CD4-positive, CD25-positive, alpha-beta regulatory T cell (primary cell): ENCODE measurements around the gene CCDC93. TPM values are rescaled to one million over a fixed set of nuclear protein-coding genes. Genes with fewer than 3 reads are reported as not detected.
A peak's percentile ranks its signal among the peaks of the same experiment; 100 is the strongest.

Source experiments
- ATAC-seq, 2 donors: fragments of 150-1000 bp; cut with Tn5 transposase; one replicate each; pipeline ENCODE4 v1.10.0; 2021; ENCODE audit warnings: low read depth in 2 of 2, moderate number of reproducible peaks in 2 of 2, moderate library complexity in 1 of 2
- DNase-seq, 3 donors: peaks; one replicate each; pipeline versions ENCODE4 v3.0.0 to v3.0.0-alpha.2; 2012 to 2022; ENCODE audit warnings: mixed read lengths in 1 of 3
- H3K27ac ChIP-seq: one replicate; pipeline ENCODE4 v1.7.0; 2013; ENCODE audit warnings: mild to moderate bottlenecking, low read length; ENCODE audit not compliant: insufficient read depth, poor library complexity, severe bottlenecking
- H3K27me3 ChIP-seq: one replicate; pipeline ENCODE4 v1.7.0; 2013; ENCODE audit warnings: low read length; ENCODE audit not compliant: control insufficient read depth, insufficient read depth
- H3K36me3 ChIP-seq: one replicate; pipeline ENCODE4 v1.7.0; 2013; ENCODE audit warnings: mild to moderate bottlenecking, low read length, moderate library complexity; ENCODE audit not compliant: control insufficient read depth, insufficient read depth
- H3K4me1 ChIP-seq: 2 replicates; pipeline ENCODE4 v1.7.0; 2013; ENCODE audit warnings: mild to moderate bottlenecking, low read length; ENCODE audit not compliant: insufficient read depth, control insufficient read depth, poor library complexity, severe bottlenecking
- H3K4me3 ChIP-seq: one replicate; pipeline ENCODE4 v1.7.0; 2013; ENCODE audit warnings: low read depth, mild to moderate bottlenecking, low read length, moderate library complexity
- H3K9me3 ChIP-seq, 2 experiments: 1 replicate in 1 of 2; 2 replicates in 1 of 2; pipeline ENCODE4 v1.7.0; 2013; ENCODE audit warnings: low read length in 2 of 2, mild to moderate bottlenecking in 1 of 2, moderate library complexity in 1 of 2; ENCODE audit not compliant: control insufficient read depth in 2 of 2
- H3K27ac Mint-ChIP-seq, 3 donors: one replicate each; pipeline ENCODE4 v1.8.0; 2020 to 2022; ENCODE audit warnings: mild to moderate bottlenecking in 3 of 3, mixed read lengths in 3 of 3, moderate library complexity in 2 of 3
- H3K27me3 Mint-ChIP-seq: one replicate; pipeline ENCODE4 v1.8.0; 2022; ENCODE audit warnings: mild to moderate bottlenecking, mixed read lengths
- H3K36me3 Mint-ChIP-seq: one replicate; pipeline ENCODE4 v1.8.0; 2020; ENCODE audit warnings: mixed read lengths
- H3K4me1 Mint-ChIP-seq, 4 donors: one replicate each; pipeline ENCODE4 v1.8.0; 2020 to 2022; ENCODE audit warnings: mixed read lengths in 4 of 4, mild to moderate bottlenecking in 1 of 4
- H3K4me3 Mint-ChIP-seq, 4 donors: one replicate each; pipeline ENCODE4 v1.8.0; 2020 to 2022; ENCODE audit warnings: mild to moderate bottlenecking in 4 of 4, mixed read lengths in 4 of 4, moderate library complexity in 3 of 4
- H3K9me3 Mint-ChIP-seq, 7 donors: one replicate each; pipeline ENCODE4 v1.8.0; 2020 to 2022; ENCODE audit warnings: mixed read lengths in 7 of 7, mild to moderate bottlenecking in 3 of 7, moderate library complexity in 2 of 7
- polyA plus RNA-seq, 4 donors: library from polyadenylated mRNA; unstranded; fragments of 300-500 nt; fragmentation: Illumina TruSeq; gene quantifications; one replicate each; pipeline ENCODE4 v1.2.3, GENCODE V29; 2021
- total RNA-seq: library from RNA; stranded (reverse); gene quantifications from one replicate; pipeline ENCODE4 v1.2.3, GENCODE V29; 2022

The CCDC93 gene
- total and polyA plus RNA-seq, 5 donors from 2014 or later, result 4.6 to 58.9 (median 6.3) TPM

DNA sequence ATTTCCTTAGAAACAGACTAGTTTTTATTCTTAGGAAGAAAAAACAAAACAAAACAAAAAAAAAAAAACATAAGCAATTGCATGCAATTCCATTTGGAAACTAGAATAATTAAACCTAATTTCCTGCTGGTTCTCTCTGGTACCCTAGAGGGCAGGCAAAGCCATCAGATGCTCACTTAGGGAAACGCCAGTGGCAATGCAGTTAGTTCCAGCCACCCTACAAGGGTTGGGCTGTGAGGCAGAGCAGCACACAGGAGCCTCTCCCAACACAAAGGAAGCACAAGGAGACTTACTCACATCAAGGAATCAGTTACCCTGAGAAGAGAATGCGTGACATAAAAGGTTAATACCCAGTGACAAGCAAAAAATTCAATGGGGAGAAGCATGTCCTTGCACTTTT is 28.8 kb downstream of the CCDC93 start:
- H3K4me1 ChIP-seq, result no peaks in the 10 kb centered on the region
- DNase-seq, result no peak
- peaks cover 0 to 2% (median 0%) of the 10 kb centered on the region in 7 donors for H3K9me3 Mint-ChIP-seq
- H3K4me3 Mint-ChIP-seq, result no peak overlapping the region
- H3K9me3 ChIP-seq, result no peaks in the 10 kb centered on the region
- H3K4me3 ChIP-seq, result no peak overlapping the region
- peaks cover 37% of the 10 kb centered on the region for H3K36me3 Mint-ChIP-seq
- H3K27me3 Mint-ChIP-seq, result no peaks in the 10 kb centered on the region
- peaks cover 0 to 22% (median 17%) of the 10 kb centered on the region in 4 donors for H3K4me1 Mint-ChIP-seq
- ATAC-seq, result no peak
- H3K27ac ChIP-seq, result no peak overlapping the region
- H3K27ac Mint-ChIP-seq, result peak overlapping the region in 1 of 3 donors; percentile 55
- H3K27me3 ChIP-seq, result no peaks in the 10 kb centered on the region
- H3K36me3 ChIP-seq, result peaks cover 52% of the 10 kb centered on the region

DNA sequence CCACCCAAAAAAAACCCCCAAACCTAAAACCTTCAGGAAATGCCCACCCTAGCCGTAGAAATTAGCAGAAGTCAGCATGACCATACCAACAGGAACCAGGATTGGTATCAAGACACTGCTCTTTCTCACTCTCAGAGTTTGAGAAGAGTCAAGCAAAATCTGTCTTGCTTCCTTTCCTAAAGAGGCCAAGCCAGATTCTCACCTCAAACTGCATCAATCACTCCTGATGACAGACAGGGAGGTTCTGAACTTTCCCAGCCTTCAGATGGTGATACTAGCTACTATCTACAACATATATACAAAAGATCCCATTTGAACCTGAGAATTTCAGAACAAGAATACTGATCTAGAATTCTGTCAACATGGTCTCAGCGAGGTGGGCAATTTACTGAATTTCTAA is 29.7 kb downstream of the CCDC93 start:
- Histone ChIP-seq H3K36me3 (peaks cover 52% of the 10 kb centered on the region), H3K4me1 (no peaks in the 10 kb centered on the region), H3K27ac (no peak overlapping the region), H3K27me3 (no peaks in the 10 kb centered on the region), H3K4me3 (no peak overlapping the region), H3K9me3 (no peaks in the 10 kb centered on the region)
- Mint-ChIP-seq H3K27ac (peak overlapping the region; percentile 38 to 77 (median 67)), H3K9me3 (peaks cover 0 to 1% (median 0%) of the 10 kb centered on the region in 7 donors), H3K27me3 (no peaks in the 10 kb centered on the region), H3K36me3 (peaks cover 34% of the 10 kb centered on the region), H3K4me3 (no peak overlapping the region), H3K4me1 (peaks cover 0 to 21% (median 16%) of the 10 kb centered on the region in 4 donors)
- DNase-seq, result no peak
- ATAC-seq, result no peak

DNA sequence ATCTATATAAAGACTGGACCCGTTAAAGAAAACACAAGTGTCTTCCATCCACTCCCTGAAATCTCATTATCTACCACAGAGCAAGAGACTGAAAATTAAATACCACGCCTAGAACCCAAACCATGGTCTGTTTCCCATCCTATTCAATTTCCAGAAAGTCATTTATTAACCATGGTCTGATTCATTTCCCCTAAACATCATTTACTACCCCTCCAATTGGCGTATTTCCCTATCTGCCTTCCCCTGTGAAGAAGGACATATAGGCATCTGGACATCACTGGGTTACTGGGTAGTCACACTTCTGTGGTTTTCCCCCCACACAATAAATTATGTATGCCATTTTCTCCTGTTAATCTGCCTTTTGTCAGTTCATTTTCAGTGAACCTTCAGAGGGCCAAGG is 30.8 kb downstream of the CCDC93 start:
- Histone ChIP-seq H3K27me3 (no peaks in the 10 kb centered on the region), H3K27ac (no peak overlapping the region), H3K36me3 (peaks cover 58% of the 10 kb centered on the region), H3K9me3 (no peaks in the 10 kb centered on the region), H3K4me3 (no peak overlapping the region), H3K4me1 (no peaks in the 10 kb centered on the region)
- no peaks in the 10 kb centered on the region for H3K9me3 Mint-ChIP-seq
- H3K36me3 Mint-ChIP-seq, result peaks cover 31% of the 10 kb centered on the region
- no peak overlapping the region for H3K4me3 Mint-ChIP-seq
- DNase-seq (no peak), ATAC-seq (no peak)
- H3K4me1 Mint-ChIP-seq, result peaks cover 0 to 20% (median 18%) of the 10 kb centered on the region in 4 donors
- no peaks in the 10 kb centered on the region for H3K27me3 Mint-ChIP-seq
- no peak overlapping the region for H3K27ac Mint-ChIP-seq

DNA sequence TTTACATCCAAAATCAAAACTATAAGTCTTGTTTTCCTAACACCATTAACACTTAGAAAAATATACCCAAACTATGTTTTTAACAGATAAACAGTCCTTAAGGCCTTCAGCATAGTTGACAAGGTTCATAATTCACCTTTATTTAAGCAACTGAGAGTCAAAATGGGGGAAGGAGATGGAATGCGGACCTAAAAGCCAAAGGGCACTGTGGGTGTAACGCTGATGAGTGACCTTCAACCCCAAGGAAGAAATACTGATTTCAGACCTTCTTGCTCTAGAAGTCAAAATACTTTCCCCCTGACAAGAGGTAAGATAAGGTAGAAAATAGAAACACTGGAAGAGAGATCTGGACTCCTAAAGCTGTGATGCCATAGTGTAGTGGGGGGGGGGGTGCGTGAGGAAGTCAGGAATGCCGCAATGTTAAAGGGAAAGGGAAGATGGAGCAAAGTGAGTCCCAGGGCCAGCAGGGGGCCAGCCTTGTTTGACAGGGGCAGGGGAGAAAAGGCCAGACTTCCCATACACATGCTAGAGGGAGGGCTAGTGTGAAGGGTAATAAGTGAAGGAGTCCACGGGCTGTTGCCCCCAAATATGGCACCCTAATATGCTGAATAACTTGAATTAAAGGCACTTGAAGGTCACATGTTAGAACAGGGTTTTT is 31.4 kb downstream of the CCDC93 start:
- Histone ChIP-seq H3K4me1 (no peaks in the 10 kb centered on the region), H3K9me3 (no peaks in the 10 kb centered on the region), H3K27me3 (no peaks in the 10 kb centered on the region), H3K4me3 (no peak overlapping the region), H3K27ac (no peak overlapping the region), H3K36me3 (peaks cover 63% of the 10 kb centered on the region)
- Mint-ChIP-seq H3K27ac (no peak overlapping the region), H3K9me3 (no peaks in the 10 kb centered on the region), H3K27me3 (no peaks in the 10 kb centered on the region), H3K4me1 (peaks cover 0 to 19% (median 17%) of the 10 kb centered on the region in 4 donors), H3K36me3 (peaks cover 36% of the 10 kb centered on the region), H3K4me3 (no peak overlapping the region)
- ATAC-seq, result no peak
- no peak for DNase-seq

DNA sequence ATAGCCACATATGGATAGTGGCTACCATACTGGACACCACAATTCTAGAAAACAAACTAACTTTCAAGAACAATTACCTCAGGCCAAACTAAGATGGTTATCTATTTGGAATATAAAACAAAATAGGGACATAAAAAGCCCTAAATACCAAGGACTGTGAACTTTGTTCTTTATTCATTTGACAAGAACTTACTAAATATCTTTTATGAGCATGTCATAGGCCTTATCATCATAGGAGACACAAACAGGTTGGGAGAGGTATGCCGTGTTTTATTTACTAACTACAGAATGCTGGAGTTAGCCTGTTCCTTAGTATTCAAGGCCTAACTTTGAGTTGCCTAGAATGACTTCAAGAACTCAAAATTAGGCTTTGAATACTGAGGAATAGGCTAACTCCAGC is 32.1 kb downstream of the CCDC93 start:
- no peak overlapping the region for H3K4me3 ChIP-seq
- Mint-ChIP-seq H3K4me1 (peaks cover 0 to 19% (median 17%) of the 10 kb centered on the region in 4 donors), H3K27me3 (no peaks in the 10 kb centered on the region), H3K9me3 (no peaks in the 10 kb centered on the region), H3K4me3 (no peak overlapping the region), H3K36me3 (peaks cover 42% of the 10 kb centered on the region), H3K27ac (no peak overlapping the region)
- H3K4me1 ChIP-seq, result no peaks in the 10 kb centered on the region
- ATAC-seq, result no peak
- DNase-seq, result no peak
- H3K9me3 ChIP-seq, result no peaks in the 10 kb centered on the region
- H3K36me3 ChIP-seq, result peaks cover 64% of the 10 kb centered on the region
- no peak overlapping the region for H3K27ac ChIP-seq
- H3K27me3 ChIP-seq, result no peaks in the 10 kb centered on the region

DNA sequence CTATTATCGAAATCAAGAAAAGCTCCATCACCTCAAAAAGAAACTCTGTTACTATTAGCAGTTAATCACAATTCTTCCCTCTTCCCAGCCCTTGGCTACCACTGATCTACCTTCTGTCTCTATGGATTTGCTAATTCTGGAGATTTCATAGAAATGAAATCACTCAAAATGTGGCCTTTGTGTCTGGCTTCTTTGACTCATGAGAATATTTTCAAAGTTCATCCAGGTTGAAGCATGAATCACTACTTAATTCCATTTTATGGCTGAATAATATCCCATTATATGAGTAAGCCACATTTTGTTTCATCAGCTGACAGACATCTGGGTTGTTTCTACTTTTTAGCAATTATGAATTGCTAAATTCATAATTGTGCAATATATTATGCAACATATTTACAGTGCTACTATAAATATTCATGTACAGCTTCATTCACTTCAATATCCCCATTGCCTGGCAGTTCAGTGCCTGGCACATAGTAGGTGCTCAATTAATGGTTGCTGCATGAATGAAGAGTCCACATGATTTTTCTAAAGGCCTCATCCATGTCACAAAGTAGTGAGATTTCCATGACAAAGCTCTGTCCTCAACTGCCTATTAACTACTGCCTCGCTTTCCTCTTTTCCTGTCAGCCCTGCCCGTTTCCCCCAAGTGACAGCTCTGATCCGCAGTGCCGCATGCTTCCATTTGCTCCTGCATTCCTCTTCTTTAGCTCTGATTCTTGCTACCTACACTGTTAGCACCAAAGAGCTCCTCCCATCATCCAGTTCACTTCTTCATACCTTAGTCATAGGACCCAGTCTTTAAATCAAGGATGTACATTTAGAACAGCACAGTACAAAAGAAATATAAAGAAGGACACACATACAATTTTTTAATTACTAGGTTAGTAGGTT is 32.8 kb downstream of the CCDC93 start:
- no peak overlapping the region for H3K27ac ChIP-seq

DNA sequence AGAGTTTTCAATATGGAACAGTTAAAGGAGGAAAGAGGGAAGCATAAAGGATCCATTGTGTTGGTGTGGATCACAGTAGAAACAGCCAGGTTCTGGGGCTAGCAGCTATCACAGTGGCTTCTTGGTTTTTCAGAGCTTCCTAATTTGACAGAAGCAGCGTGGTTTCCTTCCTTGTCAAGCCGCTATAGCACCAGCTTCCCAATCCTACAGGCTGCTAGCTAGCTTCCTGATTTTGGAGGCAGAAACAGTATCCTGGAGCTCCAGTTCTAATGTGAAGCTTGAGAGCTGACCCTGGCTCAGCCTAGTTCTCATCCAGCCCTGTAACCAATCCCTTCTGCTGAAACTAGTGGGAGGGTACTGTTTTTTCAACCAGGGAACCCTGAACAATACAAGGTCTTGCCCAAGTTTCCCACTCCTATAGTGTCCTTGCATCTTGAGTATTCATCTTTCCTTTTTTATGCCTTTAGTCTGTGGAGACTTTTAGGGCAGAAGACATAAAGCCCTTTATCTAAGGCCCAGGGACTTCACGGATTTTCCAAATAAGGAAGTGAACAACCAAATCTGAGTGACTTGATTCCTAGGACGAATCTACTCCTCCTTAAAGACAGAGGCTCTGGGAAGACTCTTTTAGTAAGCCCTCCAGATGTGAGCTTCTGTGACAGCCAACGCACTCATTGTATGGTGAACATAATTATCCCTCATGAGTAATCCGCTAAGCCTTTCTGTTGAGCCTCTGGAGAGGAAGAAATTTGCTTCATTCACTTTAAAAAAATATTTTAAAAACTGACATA is 33.8 kb downstream of the CCDC93 start:
- Histone ChIP-seq H3K4me1 (no peaks in the 10 kb centered on the region), H3K27ac (no peak overlapping the region), H3K27me3 (no peaks in the 10 kb centered on the region), H3K9me3 (no peaks in the 10 kb centered on the region), H3K4me3 (no peak overlapping the region), H3K36me3 (peaks cover 73% of the 10 kb centered on the region)
- ATAC-seq (no peak), DNase-seq (no peak)
- Mint-ChIP-seq H3K27me3 (no peaks in the 10 kb centered on the region), H3K36me3 (peaks cover 56% of the 10 kb centered on the region), H3K4me3 (no peak overlapping the region), H3K27ac (peak overlapping the region in 1 of 3 donors; percentile 55), H3K9me3 (no peaks in the 10 kb centered on the region), H3K4me1 (peaks cover 0 to 20% (median 17%) of the 10 kb centered on the region in 4 donors)

More for the DNA sequence above, 32.8 kb downstream of the CCDC93 start:
- no peaks in the 10 kb centered on the region for H3K27me3 ChIP-seq
- ATAC-seq (no peak), DNase-seq (no peak)
- Mint-ChIP-seq H3K27ac (peak overlapping the region in 2 of 3 donors; percentile 5 to 55), H3K27me3 (no peaks in the 10 kb centered on the region), H3K4me3 (no peak overlapping the region), H3K9me3 (no peaks in the 10 kb centered on the region), H3K4me1 (peaks cover 0 to 21% (median 17%) of the 10 kb centered on the region in 4 donors), H3K36me3 (peaks cover 47% of the 10 kb centered on the region)
- H3K4me1 ChIP-seq, result no peaks in the 10 kb centered on the region
- no peak overlapping the region for H3K4me3 ChIP-seq
- H3K9me3 ChIP-seq, result no peaks in the 10 kb centered on the region
- peaks cover 66% of the 10 kb centered on the region for H3K36me3 ChIP-seq
